Measurements from ENCODE around the gene TMEM51.

TMEM51 gene

GRCh38 chr1:15124362-15125100 is 29.0 kb upstream of the TMEM51 start:
- H3K4me3 ChIP-seq (ENCODE audit: low read depth, low read length): no peak overlapping the region
- TF ChIP-seq CTCF (IDR thresholded peaks at IDR 0.05; ENCODE audit: low read depth, low read length, missing control alignments): no peak
- DNase-seq (ENCODE audit: low read depth): no peak

GRCh38 chr1:15125101-15125745 is 28.3 kb upstream of the TMEM51 start:
- H3K4me3 ChIP-seq (ENCODE audit: low read depth, low read length): no peak overlapping the region
- DNase-seq (ENCODE audit: low read depth): no peak
- no peak for TF ChIP-seq CTCF (IDR thresholded peaks at IDR 0.05; ENCODE audit: low read depth, low read length, missing control alignments)

- TF ChIP-seq CTCF (IDR thresholded peaks at IDR 0.05; ENCODE audit: low read depth, low read length, missing control alignments): no peak
- H3K4me3 ChIP-seq (ENCODE audit: low read depth, low read length): no peak overlapping the region
- DNase-seq (ENCODE audit: low read depth): no peak
Observed at GRCh38 chr1:15128077-15128476, 25.5 kb upstream of the TMEM51 start.

- DNase-seq (ENCODE audit: low read depth): peak; percentile 25
- peak; percentile 89 for TF ChIP-seq CTCF (IDR thresholded peaks at IDR 0.05; ENCODE audit: low read depth, low read length, missing control alignments)
- no peak overlapping the region for H3K4me3 ChIP-seq (ENCODE audit: low read depth, low read length)
Observed at GRCh38 chr1:15128520-15129313, 24.8 kb upstream of the TMEM51 start.

GRCh38 chr1:15129944-15130343 is 23.6 kb upstream of the TMEM51 start:
- no peak overlapping the region for H3K4me3 ChIP-seq (ENCODE audit: low read depth, low read length)
- DNase-seq (ENCODE audit: low read depth): no peak
- no peak for TF ChIP-seq CTCF (IDR thresholded peaks at IDR 0.05; ENCODE audit: low read depth, low read length, missing control alignments)

GRCh38 chr1:15130607-15131006 is 22.9 kb upstream of the TMEM51 start:
- TF ChIP-seq CTCF (IDR thresholded peaks at IDR 0.05; ENCODE audit: low read depth, low read length, missing control alignments): no peak

More at GRCh38 chr1:15130607-15131006, 22.9 kb upstream of the TMEM51 start:
- no peak for DNase-seq (ENCODE audit: low read depth)
- H3K4me3 ChIP-seq (ENCODE audit: low read depth, low read length): no peak overlapping the region

Measured in GM12864 (cell line).